OCI-LY1 (cell line): ENCODE measurements around the gene SLC27A6.

Source experiments
- H2AFZ ChIP-seq: fragments of 200-600 bp; sonication (generic), shearing (Covaris generic); 2 replicates; pipeline ENCODE4 v1.6.0; 2014; ENCODE audit warnings: antibody characterized with exemption, mild to moderate bottlenecking, low read length
- H3F3A ChIP-seq: fragments of 200-600 bp; sonication (generic), shearing (Covaris generic); 2 replicates; pipeline ENCODE4 v1.6.0; 2014; ENCODE audit warnings: mild to moderate bottlenecking, antibody characterized with exemption, low read length, moderate library complexity; ENCODE audit not compliant: insufficient read depth
- H3K27ac ChIP-seq: fragments of 200-600 bp; sonication (generic); 2 replicates; pipeline ENCODE4 v1.5.1; 2014; ENCODE audit warnings: low read length, mixed run types, mild to moderate bottlenecking, low read depth; ENCODE audit not compliant: poor library complexity, severe bottlenecking
- H3K27me3 ChIP-seq: fragments of 200-600 bp; sonication (generic); 2 replicates; pipeline ENCODE4 v1.6.0; 2014; ENCODE audit warnings: antibody characterized with exemption, mild to moderate bottlenecking, low read length, moderate library complexity; ENCODE audit not compliant: insufficient read depth
- H3K36me3 ChIP-seq: fragments of 200-600 bp; sonication (generic); 2 replicates; pipeline ENCODE4 v1.6.1; 2014; ENCODE audit warnings: mild to moderate bottlenecking, antibody characterized with exemption, low read length, moderate library complexity, mixed read lengths; ENCODE audit not compliant: insufficient read depth
- H3K4me1 ChIP-seq: fragments of 200-600 bp; sonication (generic); 2 replicates; pipeline ENCODE4 v1.5.1; 2014; ENCODE audit warnings: mild to moderate bottlenecking, low read length, moderate library complexity; ENCODE audit not compliant: insufficient read depth, severe bottlenecking
- H3K4me2 ChIP-seq: fragments of 200-600 bp; sonication (generic), shearing (Covaris generic); 2 replicates; pipeline ENCODE4 v1.6.1; 2014; ENCODE audit warnings: low read length
- H3K4me3 ChIP-seq: fragments of 200-600 bp; sonication (generic); 2 replicates; pipeline ENCODE4 v1.5.1; 2014; ENCODE audit warnings: low read length, low read depth, mild to moderate bottlenecking, mixed read lengths; ENCODE audit not compliant: poor library complexity, severe bottlenecking
- H3K79me2 ChIP-seq: fragments of 200-600 bp; shearing (Covaris generic); 2 replicates; pipeline ENCODE4 v1.6.1; 2016; ENCODE audit warnings: mixed run types, low read length, mixed read lengths; ENCODE audit not compliant: insufficient read depth
- H3K9ac ChIP-seq: fragments of 200-600 bp; sonication (generic), shearing (Covaris generic); 2 replicates; pipeline ENCODE4 v1.6.1; 2014; ENCODE audit warnings: mild to moderate bottlenecking, low read length, mixed read lengths
- H3K9me2 ChIP-seq: fragments of 200-600 bp; sonication (generic), shearing (Covaris generic); 2 replicates; pipeline ENCODE4 v1.6.1; 2014; ENCODE audit warnings: low read depth, mild to moderate bottlenecking, low read length, mixed read lengths
- H3K9me3 ChIP-seq: fragments of 200-600 bp; shearing (Covaris generic); 2 replicates; pipeline ENCODE4 v1.6.1; 2014; ENCODE audit warnings: low read length, mixed read lengths
- H4K20me1 ChIP-seq: fragments of 200-600 bp; sonication (generic), shearing (Covaris generic); 2 replicates; pipeline ENCODE4 v1.6.0; 2016; ENCODE audit warnings: mild to moderate bottlenecking, low read length; ENCODE audit not compliant: insufficient read depth
- CTCF ChIP-seq: fragments of 200-600 bp; sonication (generic), shearing (Covaris generic); IDR thresholded peaks from 2 replicates; pipeline ENCODE4 v1.5.1; 2017; ENCODE audit warnings: mild to moderate bottlenecking, antibody characterized with exemption, low read length, moderate library complexity, mixed read lengths
- EZH2 ChIP-seq: fragments of 200-600 bp; sonication (generic), shearing (Covaris generic); IDR thresholded peaks from 2 replicates; pipeline ENCODE4 v1.8.0; 2017; ENCODE audit warnings: borderline replicate concordance, mixed run types, mild to moderate bottlenecking, antibody characterized with exemption, low read length, moderate library complexity, mixed read lengths

Gene SLC27A6

DNA sequence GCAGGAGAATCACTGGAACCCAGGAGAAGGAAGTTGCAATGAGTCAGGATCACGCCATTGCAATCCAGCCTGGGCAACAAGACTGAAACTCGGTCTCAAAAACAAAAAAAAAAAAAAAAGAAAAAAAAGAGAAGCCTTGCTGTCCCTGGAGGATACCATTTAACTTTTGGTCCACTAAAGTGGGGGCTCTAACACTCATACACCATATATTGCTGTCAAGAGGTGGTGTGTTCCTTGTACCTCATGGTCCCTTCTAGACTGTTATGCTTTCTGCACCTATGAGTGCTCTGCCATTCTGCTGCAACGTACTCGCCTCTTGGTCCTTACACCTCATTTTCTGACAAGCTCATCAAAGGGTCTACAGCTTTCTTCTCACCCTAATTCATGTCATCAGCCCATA, 77.0 kb downstream of the SLC27A6 start:
- no peaks in the 10 kb centered on the region for H3K27me3 ChIP-seq
- H3K9me3 ChIP-seq = no peaks in the 10 kb centered on the region
- no peak overlapping the region for H3K4me2 ChIP-seq
- H3K4me1 ChIP-seq = no peaks in the 10 kb centered on the region
- TF ChIP-seq CTCF (no peak), EZH2 (no peak)
- H3K9me2 ChIP-seq = no peaks in the 10 kb centered on the region
- no peaks in the 10 kb centered on the region for H3K36me3 ChIP-seq
- H3F3A ChIP-seq = no peaks in the 10 kb centered on the region
- no peak overlapping the region for H3K9ac ChIP-seq
- no peak overlapping the region for H2AFZ ChIP-seq
- H3K27ac ChIP-seq = no peak overlapping the region
- no peak overlapping the region for H3K4me3 ChIP-seq
- no peaks in the 10 kb centered on the region for H3K79me2 ChIP-seq
- no peaks in the 10 kb centered on the region for H4K20me1 ChIP-seq

DNA sequence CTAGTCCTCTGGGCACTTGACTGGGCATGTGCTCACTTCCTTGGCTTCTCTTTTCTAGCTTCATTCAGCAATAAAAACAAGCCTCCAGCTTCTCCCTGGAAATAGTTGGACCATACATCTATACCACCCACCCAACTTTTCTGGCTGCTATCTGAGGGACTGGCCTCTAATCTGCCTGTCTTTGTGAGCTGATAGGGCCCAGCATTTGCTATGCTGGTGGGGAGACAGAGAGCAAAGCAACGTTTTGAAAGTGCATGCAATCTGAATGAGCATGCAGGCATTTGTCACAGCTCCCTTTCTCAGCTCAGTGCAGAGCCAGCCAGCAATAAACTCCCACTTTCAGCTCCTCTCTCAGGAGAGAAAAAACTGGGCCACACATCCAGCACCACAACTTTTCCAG, 78.6 kb downstream of the SLC27A6 start:
- Histone ChIP-seq H3K27me3 (no peaks in the 10 kb centered on the region), H2AFZ (no peak overlapping the region), H3F3A (no peaks in the 10 kb centered on the region), H4K20me1 (no peaks in the 10 kb centered on the region), H3K9me2 (no peaks in the 10 kb centered on the region), H3K79me2 (no peaks in the 10 kb centered on the region), H3K4me2 (no peak overlapping the region), H3K4me1 (no peaks in the 10 kb centered on the region), H3K9me3 (no peaks in the 10 kb centered on the region), H3K9ac (no peak overlapping the region), H3K27ac (no peak overlapping the region), H3K4me3 (no peak overlapping the region), H3K36me3 (no peaks in the 10 kb centered on the region)
- TF ChIP-seq CTCF (no peak), EZH2 (no peak)

DNA sequence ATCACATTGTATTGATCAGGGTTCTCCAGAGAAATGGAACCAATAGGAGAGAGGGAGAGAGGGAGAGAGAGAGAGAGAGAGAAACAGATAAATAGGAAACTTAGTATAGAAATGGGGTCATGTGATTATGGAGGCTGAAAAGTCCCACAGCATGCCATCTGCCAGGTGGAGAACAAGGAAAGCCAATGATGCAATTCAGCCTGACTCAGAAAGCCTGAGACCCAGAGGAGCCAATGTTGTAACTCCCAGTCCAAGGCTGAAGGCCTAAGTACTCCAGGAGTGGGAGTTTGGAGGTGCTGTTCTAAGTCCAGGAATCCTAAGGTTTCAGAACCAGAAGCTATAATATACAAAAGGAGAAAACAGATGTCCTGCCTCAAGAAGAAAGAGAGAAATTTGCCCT, 80.9 kb downstream of the SLC27A6 start:
- Histone ChIP-seq H3K4me2 (no peak overlapping the region), H3K9me2 (no peaks in the 10 kb centered on the region), H3K79me2 (no peaks in the 10 kb centered on the region), H3F3A (no peaks in the 10 kb centered on the region), H3K4me3 (no peak overlapping the region), H2AFZ (no peak overlapping the region), H3K4me1 (no peaks in the 10 kb centered on the region), H3K27ac (no peak overlapping the region), H3K9ac (no peak overlapping the region), H4K20me1 (no peaks in the 10 kb centered on the region), H3K36me3 (no peaks in the 10 kb centered on the region), H3K27me3 (no peaks in the 10 kb centered on the region), H3K9me3 (no peaks in the 10 kb centered on the region)
- no peak for TF ChIP-seq EZH2
- no peak for TF ChIP-seq CTCF
